ENCODE data around the gene RAB19. TPM values are rescaled to one million over a fixed set of nuclear protein-coding genes. Genes with fewer than 3 reads are reported as not detected.

Gene RAB19
- total and polyA plus RNA-seq, 3 donors from 2014 or later: 0.59 TPM; not detected in 2

DNA sequence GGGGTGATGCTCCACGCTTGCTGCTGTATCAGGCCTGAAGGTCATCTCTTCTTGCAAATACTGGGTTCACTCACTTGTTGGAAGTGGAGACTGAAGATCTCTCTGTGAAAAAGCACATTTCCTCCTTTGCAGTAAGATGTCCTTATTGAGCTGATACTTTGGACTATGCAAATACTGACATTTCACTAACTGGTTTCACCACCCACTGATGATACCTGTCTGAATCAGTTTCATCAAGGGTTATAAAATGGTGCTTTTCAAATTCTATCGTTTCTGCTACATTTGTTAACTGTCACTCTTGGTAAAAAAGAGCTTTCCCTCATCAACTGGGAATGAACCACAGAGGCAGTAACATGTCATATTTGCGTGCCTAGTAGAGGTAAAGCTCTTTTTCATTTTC, 35.5 kb downstream of the RAB19 start:
- TF ChIP-seq CTCF (IDR thresholded peaks at IDR 0.05) (no peak), POLR2A (IDR thresholded peaks at IDR 0.05) (no peak)
- Histone ChIP-seq H3K9me3 (no peaks in the 10 kb centered on the region), H3K27ac (no peak overlapping the region), H3K4me1 (no peaks in the 10 kb centered on the region), H3K36me3 (ENCODE audit: low read depth, missing control alignments) (no peaks in the 10 kb centered on the region), H3K4me3 (no peak overlapping the region), H3K27me3 (no peaks in the 10 kb centered on the region)
- intact Hi-C loops (cut with DNase I; ENCODE audit: low total_unique reads): no loop called here
- no peak for DNase-seq
- WGBS, 2 donors: 82 to 86% methylated on average over 3 of the region's 3 CpGs

DNA sequence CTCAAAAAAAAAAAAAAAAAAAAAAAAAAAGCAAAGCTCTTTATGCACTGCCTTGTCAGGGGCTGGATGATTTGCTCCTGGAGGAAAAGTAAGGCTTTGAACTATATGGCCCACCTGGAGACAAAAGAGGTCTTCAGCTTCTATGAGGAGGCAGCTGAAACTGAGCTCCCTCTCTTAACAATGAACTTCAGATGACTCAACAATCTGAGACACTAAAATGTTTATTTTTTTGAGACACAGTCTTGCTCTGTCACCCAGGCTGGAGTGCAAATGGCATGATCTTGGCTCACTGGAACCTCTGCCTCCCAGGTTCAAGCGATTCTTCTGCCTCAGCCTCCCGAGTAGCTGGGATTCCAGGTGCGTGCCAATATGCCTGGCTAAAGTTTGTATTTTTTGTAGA, 36.7 kb downstream of the RAB19 start:
- Histone ChIP-seq H3K27me3 (no peaks in the 10 kb centered on the region), H3K9me3 (no peaks in the 10 kb centered on the region), H3K36me3 (ENCODE audit: low read depth, missing control alignments) (no peaks in the 10 kb centered on the region), H3K4me3 (no peak overlapping the region), H3K4me1 (no peaks in the 10 kb centered on the region), H3K27ac (no peak overlapping the region)
- 87 to 100% methylated on average over 3 of the region's 3 CpGs for WGBS, 2 donors
- intact Hi-C loops (cut with DNase I; ENCODE audit: low total_unique reads): no loop called here
- DNase-seq: no peak
- TF ChIP-seq CTCF (IDR thresholded peaks at IDR 0.05): no peak
- no peak for TF ChIP-seq POLR2A (IDR thresholded peaks at IDR 0.05)

DNA sequence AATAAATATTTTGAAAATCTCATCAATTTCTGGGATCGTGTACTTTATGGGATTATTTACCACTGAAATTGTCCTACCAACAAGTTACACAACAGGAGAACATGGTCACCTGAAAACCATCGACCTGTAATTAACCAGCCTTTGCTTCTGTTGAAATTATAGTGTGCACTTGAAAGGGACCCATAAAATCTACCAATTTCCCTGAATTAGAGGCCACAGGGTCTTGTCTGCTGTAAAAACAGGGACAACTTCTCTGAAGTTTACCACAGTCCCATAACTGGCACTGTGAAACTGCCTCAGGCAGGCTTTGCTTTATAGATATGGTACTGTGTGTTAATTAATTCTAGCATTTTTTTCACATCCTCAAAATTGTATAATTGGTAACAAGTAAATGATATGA, 37.7 kb downstream of the RAB19 start:
- intact Hi-C loops (cut with DNase I; ENCODE audit: low total_unique reads): no loop called here
- no peak for TF ChIP-seq CTCF (IDR thresholded peaks at IDR 0.05)
- no peak for TF ChIP-seq POLR2A (IDR thresholded peaks at IDR 0.05)
- Histone ChIP-seq H3K4me3 (no peak overlapping the region), H3K27me3 (no peaks in the 10 kb centered on the region), H3K9me3 (no peaks in the 10 kb centered on the region), H3K27ac (no peak overlapping the region), H3K36me3 (ENCODE audit: low read depth, missing control alignments) (no peaks in the 10 kb centered on the region), H3K4me1 (no peaks in the 10 kb centered on the region)
- DNase-seq: no peak
- WGBS, 2 donors: 89 to 92% methylated on average over 2 of the region's 2 CpGs

DNA sequence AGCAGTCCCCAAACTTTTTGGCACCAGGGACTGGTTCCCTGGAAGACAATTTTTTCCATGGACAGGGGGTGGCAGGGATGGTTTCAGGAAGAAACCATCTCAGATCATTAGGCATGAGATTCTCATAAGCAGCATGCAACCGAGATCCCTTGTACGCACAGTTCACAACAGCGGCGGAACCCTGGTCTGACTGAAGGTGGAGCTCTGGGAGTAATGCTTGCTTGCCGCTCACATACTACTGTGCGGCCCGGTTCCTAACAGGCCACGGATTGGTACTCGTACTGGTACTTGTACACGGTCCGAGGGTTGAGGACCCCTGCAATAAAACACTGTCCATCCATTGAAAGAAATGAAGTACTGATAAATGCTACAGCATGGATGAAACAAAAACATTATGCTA, 42.6 kb downstream of the RAB19 start:
- Histone ChIP-seq H3K9me3 (no peaks in the 10 kb centered on the region), H3K4me3 (no peak overlapping the region), H3K36me3 (ENCODE audit: low read depth, missing control alignments) (no peaks in the 10 kb centered on the region), H3K27ac (no peak overlapping the region), H3K27me3 (no peaks in the 10 kb centered on the region), H3K4me1 (no peaks in the 10 kb centered on the region)
- DNase-seq: no peak
- WGBS, 2 donors: 96 to 99% methylated on average over 8 to 11 of the region's 11 CpGs
- intact Hi-C loops (cut with DNase I; ENCODE audit: low total_unique reads): no loop called here
- TF ChIP-seq POLR2A (IDR thresholded peaks at IDR 0.05) (no peak), CTCF (IDR thresholded peaks at IDR 0.05) (no peak)

- Histone ChIP-seq H3K27ac (no peak overlapping the region), H3K4me3 (no peak overlapping the region), H3K9me3 (no peaks in the 10 kb centered on the region), H3K4me1 (no peaks in the 10 kb centered on the region), H3K27me3 (no peaks in the 10 kb centered on the region), H3K36me3 (ENCODE audit: low read depth, missing control alignments) (no peaks in the 10 kb centered on the region)
- intact Hi-C loops (cut with DNase I; ENCODE audit: low total_unique reads): no loop called here
- whole genome bisulfite sequencing, 2 donors: 86% methylated on average over 7 of the region's 7 CpGs
- TF ChIP-seq POLR2A (IDR thresholded peaks at IDR 0.05) (no peak), CTCF (IDR thresholded peaks at IDR 0.05) (no peak)
- no peak for DNase-seq
Measured at GRCh38 chr7:140447841-140448240, 44.0 kb downstream of the RAB19 start.

All from testis (tissue), 3 donors.